Vagina (tissue), 2 donors: ENCODE measurements around the gene NT5DC1. TPM values are rescaled to one million over a fixed set of nuclear protein-coding genes. Genes with fewer than 3 reads are reported as not detected.

Experiments used
- DNase-seq, 2 donors: peaks; one replicate each; pipeline ENCODE4 v3.0.0-alpha.2; 2017; ENCODE audit errors: extremely low spot score in 2 of 2
- H3K27ac ChIP-seq: fragments of 200-600 bp; sonication (generic); one replicate; pipeline ENCODE4 v1.5.1; 2019
- H3K27me3 ChIP-seq: fragments of 200-600 bp; sonication (generic); one replicate; pipeline ENCODE4 v1.5.1; 2019
- H3K36me3 ChIP-seq, 2 donors: fragments of 200-600 bp; sonication (generic); one replicate each; pipeline ENCODE4 v1.5.1; 2017 to 2019
- H3K4me1 ChIP-seq: fragments of 200-600 bp; sonication (generic); one replicate; pipeline ENCODE4 v1.5.1; 2019
- H3K4me3 ChIP-seq, 2 donors: fragments of 200-600 bp; sonication (generic); 1 replicate in 1 of 2; 2 replicates in 1 of 2; pipeline ENCODE4 v1.5.1; 2016 to 2019
- H3K9me3 ChIP-seq: fragments of 200-600 bp; sonication (generic); one replicate; pipeline ENCODE4 v1.5.1; 2019
- POLR2A ChIP-seq, 2 donors: fragments of 450-650 bp; IDR thresholded peaks; one replicate each; pipeline ENCODE4 v1.6.1; 2017; ENCODE audit warnings: antibody characterized with exemption in 2 of 2, mild to moderate bottlenecking in 2 of 2, moderate library complexity in 2 of 2
- POLR2AphosphoS5 ChIP-seq, 2 donors: sonication (generic); formaldehyde crosslinking; IDR thresholded peaks; one replicate each; pipeline ENCODE4 v1.9.0; 2017; ENCODE audit warnings: antibody characterized with exemption in 2 of 2, mild to moderate bottlenecking in 2 of 2, low read depth in 1 of 2; ENCODE audit not compliant: insufficient read depth in 1 of 2
- intact Hi-C: fragments of 100-400 bp; cut with DNase I; formaldehyde crosslinking; loops from one replicate; pipeline ENCODE4 v1.15.1; 2023
- total RNA-seq: library from RNA; depleted of rRNA; stranded (reverse); fragments of >200 nt; gene quantifications from one replicate; pipeline ENCODE4 v1.2.3, GENCODE V29; 2016
- TF ChIP-seq, protein P1 (sequence below), 3 experiments: fragments of 450-650 bp in 2 of 3; fragments of 200-600 bp in 1 of 3; sonication (generic) in 1 of 3; IDR thresholded peaks; one replicate each; pipeline ENCODE4 v1.5.1; 2017 to 2019; ENCODE audit warnings: antibody characterized with exemption in 3 of 3, mild to moderate bottlenecking in 2 of 3, moderate library complexity in 2 of 3

The NT5DC1 gene
- total RNA-seq, 1 donor from 2014 or later = 6.1 TPM

GRCh38 chr6:116246089-116246488 is 145.4 kb downstream of the NT5DC1 start:
- Histone ChIP-seq H3K9me3 (no peaks in the 10 kb centered on the region), H3K4me3 (no peak overlapping the region), H3K27ac (no peak overlapping the region), H3K4me1 (peaks cover 22% of the 10 kb centered on the region), H3K36me3 (no peaks in the 10 kb centered on the region), H3K27me3 (no peaks in the 10 kb centered on the region)
- TF ChIP-seq POLR2AphosphoS5 (IDR thresholded peaks at IDR 0.05; ENCODE audit: insufficient read depth in 1 of 2, low read depth in 1 of 2) = no peak
- intact Hi-C loops = no loop called here
- DNase-seq = no peak

DNA sequence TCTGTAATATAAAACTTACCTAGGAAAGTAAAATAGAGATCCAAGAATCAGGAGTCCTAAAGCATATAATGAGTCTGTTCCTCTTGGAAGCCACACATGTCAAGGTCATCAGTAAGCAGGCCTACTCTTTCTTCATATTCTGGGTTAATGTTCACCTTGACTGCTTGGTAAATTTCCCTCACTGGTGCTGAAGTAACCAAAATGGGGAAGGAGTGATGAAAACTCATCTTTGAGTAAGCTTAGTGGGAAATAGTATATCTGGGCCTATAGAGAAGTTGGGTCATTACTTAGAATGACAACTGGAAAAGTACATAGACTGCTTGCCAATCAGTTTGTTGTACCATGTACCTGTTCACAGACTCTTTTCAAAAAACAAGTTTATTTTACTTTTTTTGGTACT is 146.6 kb downstream of the NT5DC1 start:
- H3K27me3 ChIP-seq = no peaks in the 10 kb centered on the region
- no peak for DNase-seq
- H3K36me3 ChIP-seq = no peaks in the 10 kb centered on the region
- TF ChIP-seq, protein P1, sequence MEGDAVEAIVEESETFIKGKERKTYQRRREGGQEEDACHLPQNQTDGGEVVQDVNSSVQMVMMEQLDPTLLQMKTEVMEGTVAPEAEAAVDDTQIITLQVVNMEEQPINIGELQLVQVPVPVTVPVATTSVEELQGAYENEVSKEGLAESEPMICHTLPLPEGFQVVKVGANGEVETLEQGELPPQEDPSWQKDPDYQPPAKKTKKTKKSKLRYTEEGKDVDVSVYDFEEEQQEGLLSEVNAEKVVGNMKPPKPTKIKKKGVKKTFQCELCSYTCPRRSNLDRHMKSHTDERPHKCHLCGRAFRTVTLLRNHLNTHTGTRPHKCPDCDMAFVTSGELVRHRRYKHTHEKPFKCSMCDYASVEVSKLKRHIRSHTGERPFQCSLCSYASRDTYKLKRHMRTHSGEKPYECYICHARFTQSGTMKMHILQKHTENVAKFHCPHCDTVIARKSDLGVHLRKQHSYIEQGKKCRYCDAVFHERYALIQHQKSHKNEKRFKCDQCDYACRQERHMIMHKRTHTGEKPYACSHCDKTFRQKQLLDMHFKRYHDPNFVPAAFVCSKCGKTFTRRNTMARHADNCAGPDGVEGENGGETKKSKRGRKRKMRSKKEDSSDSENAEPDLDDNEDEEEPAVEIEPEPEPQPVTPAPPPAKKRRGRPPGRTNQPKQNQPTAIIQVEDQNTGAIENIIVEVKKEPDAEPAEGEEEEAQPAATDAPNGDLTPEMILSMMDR (IDR thresholded peaks at IDR 0.05) = no peak
- TF ChIP-seq POLR2AphosphoS5 (IDR thresholded peaks at IDR 0.05; ENCODE audit: insufficient read depth in 1 of 2, low read depth in 1 of 2) = no peak
- no peak for TF ChIP-seq POLR2A (IDR thresholded peaks at IDR 0.05)
- intact Hi-C loops = no loop called here
- H3K4me3 ChIP-seq = no peak overlapping the region
- no peaks in the 10 kb centered on the region for H3K9me3 ChIP-seq
- H3K27ac ChIP-seq = no peak overlapping the region
- peaks cover 34% of the 10 kb centered on the region for H3K4me1 ChIP-seq

DNA sequence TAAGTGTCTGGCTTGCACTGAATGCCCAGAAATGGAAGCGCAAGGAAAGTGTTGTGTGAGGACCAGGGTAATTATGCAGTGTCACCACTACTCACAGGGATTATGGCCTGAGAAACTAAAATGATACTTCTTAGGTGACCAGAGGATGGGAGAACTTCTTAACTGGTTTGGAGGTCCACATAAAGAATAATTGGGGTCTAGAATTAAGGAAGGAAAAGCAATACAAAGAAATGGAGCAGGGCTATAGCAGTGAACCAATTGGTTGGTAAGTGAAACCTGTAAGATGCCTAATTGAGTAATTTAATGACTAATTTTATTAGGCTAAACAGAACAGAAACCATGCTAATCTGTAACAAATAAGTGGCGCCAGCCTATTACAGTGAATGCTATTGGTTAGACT is 147.9 kb downstream of the NT5DC1 start:
- TF ChIP-seq POLR2AphosphoS5 (IDR thresholded peaks at IDR 0.05; ENCODE audit: insufficient read depth in 1 of 2, low read depth in 1 of 2) (no peak), POLR2A (IDR thresholded peaks at IDR 0.05) (no peak)
- TF ChIP-seq, protein P1 (IDR thresholded peaks at IDR 0.05) = no peak
- intact Hi-C loops = no loop called here
- H3K4me1 ChIP-seq = peaks cover 44% of the 10 kb centered on the region
- H3K27me3 ChIP-seq = no peaks in the 10 kb centered on the region
- no peak for DNase-seq
- H3K4me3 ChIP-seq = no peak overlapping the region
- no peak overlapping the region for H3K27ac ChIP-seq
- H3K9me3 ChIP-seq = no peaks in the 10 kb centered on the region
- H3K36me3 ChIP-seq = no peaks in the 10 kb centered on the region

DNA sequence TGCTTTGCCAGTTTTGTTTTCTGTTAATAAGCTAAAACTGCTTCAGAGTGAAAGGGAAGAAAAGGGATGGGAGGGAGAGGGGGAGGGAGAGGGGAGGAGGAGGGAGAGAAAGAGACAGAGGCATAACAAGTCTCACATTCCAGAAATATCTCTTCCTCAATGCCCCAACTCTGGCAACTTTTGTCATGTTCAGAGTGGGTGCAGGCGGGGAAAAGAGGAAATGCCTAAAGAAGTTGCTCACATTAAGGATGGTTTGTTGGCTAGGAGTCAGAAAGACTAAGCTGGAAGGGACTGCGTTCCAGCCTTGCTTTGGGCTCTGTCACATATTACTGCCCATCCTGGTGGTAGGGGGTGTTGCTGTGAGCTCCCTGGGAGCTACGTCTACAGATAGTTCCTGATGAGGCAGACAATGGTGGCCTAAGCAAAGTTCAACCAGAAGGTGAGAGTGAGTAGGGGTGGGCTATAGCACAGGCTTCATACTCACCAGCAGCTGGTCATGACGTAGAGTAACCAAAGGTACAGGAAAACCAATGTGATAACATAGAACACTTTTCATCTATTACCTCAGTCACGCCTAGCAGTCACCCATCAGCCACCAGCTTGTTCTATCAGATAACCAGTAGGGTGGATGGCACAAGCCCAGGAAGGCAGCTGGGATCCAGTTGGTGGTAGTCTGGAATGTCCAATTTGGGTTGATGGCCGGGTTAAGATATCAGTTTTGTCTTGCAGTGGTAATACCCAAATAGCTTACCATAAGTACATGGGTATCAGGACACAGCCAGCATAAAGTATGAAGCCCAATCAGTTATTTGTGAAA is 151.1 kb downstream of the NT5DC1 start:
- H3K9me3 ChIP-seq = no peaks in the 10 kb centered on the region
- DNase-seq = no peak
- peak overlapping the region in 1 of 2 donors; percentile 17 for H3K4me3 ChIP-seq
- H3K4me1 ChIP-seq = peaks cover 57% of the 10 kb centered on the region
- TF ChIP-seq POLR2A (IDR thresholded peaks at IDR 0.05) (no peak), POLR2AphosphoS5 (IDR thresholded peaks at IDR 0.05; ENCODE audit: insufficient read depth in 1 of 2, low read depth in 1 of 2) (no peak)
- TF ChIP-seq, protein P1 (IDR thresholded peaks at IDR 0.05) = no peak
- H3K36me3 ChIP-seq = no peaks in the 10 kb centered on the region
- intact Hi-C loops = no loop called here
- H3K27ac ChIP-seq = peak overlapping the region; percentile 15
- H3K27me3 ChIP-seq = no peaks in the 10 kb centered on the region

GRCh38 chr6:116253188-116253504 is 152.5 kb downstream of the NT5DC1 start:
- intact Hi-C loops = no loop called here
- peak overlapping the region; percentile 90 for H3K27ac ChIP-seq
- H3K36me3 ChIP-seq = no peaks in the 10 kb centered on the region
- H3K9me3 ChIP-seq = no peaks in the 10 kb centered on the region
- no peak for DNase-seq
- H3K4me3 ChIP-seq = peak overlapping the region; percentile 87 to 97
- no peaks in the 10 kb centered on the region for H3K27me3 ChIP-seq
- TF ChIP-seq, protein P1 (IDR thresholded peaks at IDR 0.05) = no peak
- no peak for TF ChIP-seq POLR2A (IDR thresholded peaks at IDR 0.05)
- TF ChIP-seq POLR2AphosphoS5 (IDR thresholded peaks at IDR 0.05; ENCODE audit: insufficient read depth in 1 of 2, low read depth in 1 of 2) = no peak
- peaks cover 57% of the 10 kb centered on the region for H3K4me1 ChIP-seq
